Kidney (tissue), 14 donors: ENCODE results near the gene TIGIT. TPM values are rescaled to one million over a fixed set of nuclear protein-coding genes. Genes with fewer than 3 reads are reported as not detected.

Experiments used
- DNase-seq, 5 donors: peaks; one replicate each; pipeline ENCODE4 v3.0.0-alpha.2; 2013 to 2020
- FAIRE-seq: peaks from 2 replicates; lab custom pipeline; 2012; peaks lifted over from hg19 to GRCh38; lab: Jason Lieb, UNC
- H3K27ac ChIP-seq, 2 donors: one replicate each; pipeline ENCODE4 v1.7.0; 2013; ENCODE audit warnings: low read depth in 2 of 2, low read length in 2 of 2, inconsistent platforms in 1 of 2
- H3K27me3 ChIP-seq: one replicate; pipeline ENCODE4 v1.7.1; 2013; ENCODE audit warnings: low read length, inconsistent platforms; ENCODE audit not compliant: control insufficient read depth, insufficient read depth
- H3K36me3 ChIP-seq, 3 donors: one replicate each; pipeline versions ENCODE4 v1.7.0 to v1.7.1; 2013; ENCODE audit warnings: low read length in 3 of 3, control low read depth in 1 of 3, inconsistent platforms in 1 of 3; ENCODE audit not compliant: insufficient read depth in 3 of 3, control insufficient read depth in 2 of 3
- H3K4me1 ChIP-seq, 3 donors: one replicate each; pipeline versions ENCODE4 v1.7.0 to v1.7.1; 2013; ENCODE audit warnings: low read length in 3 of 3, inconsistent platforms in 1 of 3, low read depth in 1 of 3; ENCODE audit not compliant: control insufficient read depth in 2 of 3, insufficient read depth in 2 of 3
- H3K4me3 ChIP-seq, 3 donors: one replicate each; pipeline versions ENCODE4 v1.7.0 to v1.8.1; 2013; ENCODE audit warnings: low read length in 3 of 3, control low read depth in 1 of 3, inconsistent platforms in 1 of 3
- H3K9ac ChIP-seq, 3 donors: one replicate each; pipeline versions ENCODE4 v1.7.0 to v1.7.1; 2013; ENCODE audit warnings: low read length in 3 of 3, control low read depth in 1 of 3, inconsistent platforms in 1 of 3
- H3K9me3 ChIP-seq, 3 donors: one replicate each; pipeline versions ENCODE4 v1.7.0 to v1.7.1; 2013; ENCODE audit warnings: low read length in 3 of 3, control low read depth in 1 of 3, inconsistent platforms in 1 of 3; ENCODE audit not compliant: control insufficient read depth in 2 of 3, insufficient read depth in 1 of 3
- CTCF ChIP-seq: IDR thresholded peaks from 3 replicates; pipeline ENCODE4 v1.5.1; 2012; ENCODE audit warnings: mild to moderate bottlenecking, moderate library complexity, borderline replicate concordance; ENCODE audit not compliant: insufficient read depth; ENCODE audit errors: extremely low read depth
- intact Hi-C: fragments of 100-400 bp; cut with DNase I; formaldehyde crosslinking; loops from one replicate; pipeline ENCODE4 v1.11.1; 2022
- polyA plus RNA-seq: library from polyadenylated mRNA; stranded (reverse); fragments of 350-450 nt; fragmentation: Illumina TruSeq; extraction: RNeasy Lipid Tissue Mini Kit (QIAGEN cat#74804); gene quantifications from one replicate; pipeline ENCODE4 v1.2.3, GENCODE V29; 2014; ENCODE audit warnings: low read depth, low replicate concordance; ENCODE audit not compliant: insufficient read depth
- total RNA-seq: library from RNA; stranded (reverse); fragmentation: NEBNext Ultra II Directional; extraction: Animal tissue kit (Norgen Biotek cat#: 25700); gene quantifications from one replicate; pipeline ENCODE4 v1.2.1, GENCODE V29; 2021
- donor health status: control.
- donor health status: control.
- donor health status: control.
- donor health status: control.
- donor health status: control.
- donor health status: DM: yes; HTN: yes; CAD: no.
- donor health status: Normal renal cell carcinoma (clear cell type).

The TIGIT gene
- total and polyA plus RNA-seq, 2 donors from 2014 or later, result 2.7 TPM; not detected in 1

- DNase-seq (no peak), FAIRE-seq (peak; percentile 72)
- no peaks in the 10 kb centered on the region for H3K27me3 ChIP-seq
- no peaks in the 10 kb centered on the region for H3K4me1 ChIP-seq
- intact Hi-C loops, result no loop called here
- H3K4me3 ChIP-seq, result no peak overlapping the region
- H3K9ac ChIP-seq, result no peak overlapping the region
- no peak overlapping the region for H3K27ac ChIP-seq
- H3K9me3 ChIP-seq, result no peaks in the 10 kb centered on the region
- H3K36me3 ChIP-seq, result no peaks in the 10 kb centered on the region
- TF ChIP-seq CTCF, result no peak
Observed at GRCh38 chr3:114259566-114259965, 34.3 kb upstream of the TIGIT start.

GRCh38 chr3:114260152-114260551 lies 33.7 kb upstream of the TIGIT start:
- no peaks in the 10 kb centered on the region for H3K9me3 ChIP-seq
- no peak overlapping the region for H3K27ac ChIP-seq
- no peaks in the 10 kb centered on the region for H3K27me3 ChIP-seq
- no peaks in the 10 kb centered on the region for H3K36me3 ChIP-seq
- H3K4me3 ChIP-seq, result no peak overlapping the region
- H3K9ac ChIP-seq, result no peak overlapping the region
- no peaks in the 10 kb centered on the region for H3K4me1 ChIP-seq
- no peak for DNase-seq
- no peak for TF ChIP-seq CTCF
- intact Hi-C loops, result no loop called here
- no peak for FAIRE-seq

GRCh38 chr3:114270019-114270418 lies 23.8 kb upstream of the TIGIT start:
- TF ChIP-seq CTCF, result no peak
- Histone ChIP-seq H3K27ac (no peak overlapping the region), H3K36me3 (no peaks in the 10 kb centered on the region), H3K9me3 (peaks cover 0 to 4% (median 0%) of the 10 kb centered on the region in 3 donors), H3K9ac (no peak overlapping the region), H3K4me3 (no peak overlapping the region), H3K4me1 (no peaks in the 10 kb centered on the region), H3K27me3 (no peaks in the 10 kb centered on the region)
- no peak for DNase-seq
- intact Hi-C loops, result no loop called here
- no peak for FAIRE-seq

- H3K4me3 ChIP-seq, result no peak overlapping the region
- intact Hi-C loops, result no loop called here
- no peaks in the 10 kb centered on the region for H3K4me1 ChIP-seq
- no peak overlapping the region for H3K27ac ChIP-seq
- no peak overlapping the region for H3K9ac ChIP-seq
- no peaks in the 10 kb centered on the region for H3K27me3 ChIP-seq
- no peak for FAIRE-seq
- H3K9me3 ChIP-seq, result peaks cover 0 to 4% (median 0%) of the 10 kb centered on the region in 3 donors
- no peaks in the 10 kb centered on the region for H3K36me3 ChIP-seq
- no peak for TF ChIP-seq CTCF
- DNase-seq, result no peak
Observed at GRCh38 chr3:114272271-114272670, 21.6 kb upstream of the TIGIT start.
